ENCODE measurements around the gene SNAPC3. TPM values are rescaled to one million over a fixed set of nuclear protein-coding genes. Genes with fewer than 3 reads are reported as not detected.
A peak's percentile ranks its signal among the peaks of the same experiment; 100 is the strongest.
"Not testable (repeated sequence)": the region's sequence is repeated elsewhere in the genome, so short reads cannot be mapped to it uniquely, and the experiment has no call there.

Gene SNAPC3
- total RNA-seq, 2 donors from 2014 or later: 9.1 to 12.0 TPM

GRCh38 chr9:15400281-15400941 is 22.3 kb upstream of the SNAPC3 start:
- Mint-ChIP-seq H3K27ac (no peak overlapping the region), H3K4me3 (no peak overlapping the region), H3K27me3 (peaks cover 8% of the 10 kb centered on the region), H3K36me3 (ENCODE audit: low read depth) (peaks cover 5% of the 10 kb centered on the region), H3K4me1 (no peaks in the 10 kb centered on the region)
- ATAC-seq: no peak
- DNase-seq: no peak
- no peaks in the 10 kb centered on the region for H3K9me3 ChIP-seq (ENCODE audit: control insufficient read depth, low read length, poor library complexity, severe bottlenecking)

DNA sequence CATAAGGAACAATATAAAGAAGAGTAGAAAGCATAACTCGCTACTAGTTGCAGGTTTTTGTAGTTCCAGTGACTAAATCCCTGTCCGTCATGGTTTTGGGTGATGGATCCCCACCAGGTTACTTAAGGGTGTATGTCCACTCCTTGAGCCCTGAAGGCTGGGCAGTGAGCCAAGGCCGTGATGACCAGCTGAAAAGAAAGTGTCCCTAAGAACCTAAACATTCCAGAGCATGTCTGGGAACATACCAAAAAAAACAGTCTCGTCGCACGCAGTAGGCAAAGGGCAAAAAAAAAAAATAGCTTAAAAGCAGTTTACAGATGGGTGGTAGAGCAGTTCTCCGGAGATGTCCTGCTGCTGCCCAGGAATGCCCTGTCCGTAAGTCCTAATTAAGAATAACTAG is 21.4 kb upstream of the SNAPC3 start:
- DNase-seq (no peak), ATAC-seq (no peak)
- Mint-ChIP-seq H3K4me1 (no peaks in the 10 kb centered on the region), H3K36me3 (ENCODE audit: low read depth) (peaks cover 5% of the 10 kb centered on the region), H3K27me3 (peaks cover 8% of the 10 kb centered on the region), H3K4me3 (no peak overlapping the region), H3K27ac (no peak overlapping the region)
- H3K9me3 ChIP-seq (ENCODE audit: control insufficient read depth, low read length, poor library complexity, severe bottlenecking): no peaks in the 10 kb centered on the region

DNA sequence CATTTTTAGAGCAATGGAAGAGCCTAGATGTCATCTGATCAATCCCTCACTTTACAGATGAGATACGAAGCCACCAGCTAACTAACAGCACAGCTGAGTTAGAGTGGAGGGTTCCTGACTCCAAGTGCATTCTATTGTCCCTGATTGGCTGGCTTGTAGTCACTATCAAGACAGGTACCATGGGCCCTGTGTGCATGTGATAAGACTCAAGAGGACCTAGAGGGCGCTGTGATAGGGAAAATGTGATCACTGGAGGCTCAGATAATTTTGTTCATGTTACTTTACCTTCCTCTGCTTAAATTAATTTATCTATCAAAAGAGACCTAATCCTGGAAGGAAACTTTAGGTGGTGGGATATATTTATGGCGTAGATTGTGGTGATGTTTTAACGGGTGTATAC is 19.5 kb upstream of the SNAPC3 start:
- no peak overlapping the region for H3K27ac Mint-ChIP-seq
- H3K27me3 Mint-ChIP-seq: peaks cover 8% of the 10 kb centered on the region
- DNase-seq (no peak), ATAC-seq (peak; percentile 60)
- no peak overlapping the region for H3K4me3 Mint-ChIP-seq
- peaks cover 5% of the 10 kb centered on the region for H3K36me3 Mint-ChIP-seq (ENCODE audit: low read depth)
- H3K9me3 ChIP-seq (ENCODE audit: control insufficient read depth, low read length, poor library complexity, severe bottlenecking): no peaks in the 10 kb centered on the region
- peaks cover under 1% of the 10 kb centered on the region for H3K4me1 Mint-ChIP-seq

DNA sequence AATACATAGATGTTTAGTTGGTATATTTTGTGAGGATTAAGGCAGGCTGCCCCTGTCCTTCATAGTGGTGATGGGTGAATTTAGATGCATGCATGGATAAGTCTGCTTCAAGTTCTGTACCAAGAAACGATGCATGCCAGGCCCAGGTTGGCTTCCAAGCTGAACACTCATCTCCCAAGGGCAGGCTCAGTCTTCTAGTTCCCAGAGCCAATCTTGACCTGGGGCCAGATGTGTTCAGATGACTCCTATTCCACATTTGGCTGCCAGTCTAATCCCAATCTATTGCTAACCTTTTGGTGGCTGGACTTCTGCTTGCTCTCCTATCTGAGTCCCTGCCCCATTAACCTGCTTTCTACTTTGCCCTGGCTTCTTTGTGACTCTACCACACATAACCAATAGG is 18.5 kb upstream of the SNAPC3 start:
- ATAC-seq (no peak), DNase-seq (no peak)
- no peak overlapping the region for H3K4me3 Mint-ChIP-seq
- peaks cover 4% of the 10 kb centered on the region for H3K4me1 Mint-ChIP-seq
- peaks cover 8% of the 10 kb centered on the region for H3K27me3 Mint-ChIP-seq
- H3K27ac Mint-ChIP-seq: no peak overlapping the region
- peaks cover 5% of the 10 kb centered on the region for H3K36me3 Mint-ChIP-seq (ENCODE audit: low read depth)
- H3K9me3 ChIP-seq (ENCODE audit: control insufficient read depth, low read length, poor library complexity, severe bottlenecking): no peaks in the 10 kb centered on the region

DNA sequence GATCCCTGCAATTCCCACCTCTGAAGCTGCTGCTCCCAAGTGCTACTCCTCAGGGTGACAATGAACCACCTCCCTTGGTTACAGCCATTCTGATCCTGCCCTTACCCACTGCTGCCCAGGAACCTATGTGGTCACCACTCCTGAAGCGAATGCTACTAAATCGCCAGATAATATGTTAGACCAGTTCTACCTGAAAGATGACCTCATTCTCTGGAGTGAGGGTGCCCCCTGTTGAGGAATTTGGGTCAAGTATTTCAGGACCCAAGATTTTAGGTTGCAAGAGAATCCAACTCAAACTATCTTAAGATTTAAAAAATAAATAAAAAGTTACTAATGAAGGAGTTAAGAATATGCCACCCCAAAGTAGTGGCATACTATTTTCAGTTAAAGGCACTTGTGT is 5.8 kb upstream of the SNAPC3 start:
- H3K9me3 ChIP-seq (ENCODE audit: control insufficient read depth, low read length, poor library complexity, severe bottlenecking): no peaks in the 10 kb centered on the region
- H3K4me1 Mint-ChIP-seq: peaks cover 1% of the 10 kb centered on the region
- DNase-seq: peak in 1 of 3 donors; percentile 29
- H3K4me3 Mint-ChIP-seq: no peak overlapping the region
- ATAC-seq: peak; percentile 40
- H3K27ac Mint-ChIP-seq: no peak overlapping the region
- H3K36me3 Mint-ChIP-seq (ENCODE audit: low read depth): peaks cover 3% of the 10 kb centered on the region
- peaks cover 7% of the 10 kb centered on the region for H3K27me3 Mint-ChIP-seq

GRCh38 chr9:15417626-15418025 is 5.0 kb upstream of the SNAPC3 start:
- Mint-ChIP-seq H3K27me3 (peaks cover 7% of the 10 kb centered on the region), H3K4me1 (peaks cover 7% of the 10 kb centered on the region), H3K27ac (no peak overlapping the region), H3K4me3 (no peak overlapping the region), H3K36me3 (ENCODE audit: low read depth) (peaks cover 3% of the 10 kb centered on the region)
- no peaks in the 10 kb centered on the region for H3K9me3 ChIP-seq (ENCODE audit: control insufficient read depth, low read length, poor library complexity, severe bottlenecking)
- DNase-seq (no peak), ATAC-seq (no peak)

DNA sequence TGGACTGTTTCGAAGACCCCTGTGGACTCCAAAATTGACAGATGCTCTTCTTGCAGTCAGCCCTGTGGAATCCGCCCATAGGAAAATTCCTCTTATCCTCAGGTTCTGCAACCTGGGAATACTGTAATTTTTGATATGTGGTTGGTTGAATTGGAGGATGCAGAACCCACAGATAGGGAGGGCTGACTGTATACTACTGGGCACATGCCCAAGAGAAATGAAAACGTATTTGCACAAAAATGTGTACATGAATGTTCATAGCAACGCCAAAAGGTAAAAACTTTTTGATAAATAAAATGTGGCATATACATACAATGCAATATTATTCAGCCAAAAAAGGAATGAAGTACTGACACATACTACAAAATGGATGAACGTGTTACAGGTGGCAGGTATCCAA is 1.9 kb upstream of the SNAPC3 start:
- H3K9me3 ChIP-seq (ENCODE audit: control insufficient read depth, low read length, poor library complexity, severe bottlenecking): no peaks in the 10 kb centered on the region
- peaks cover 3% of the 10 kb centered on the region for H3K36me3 Mint-ChIP-seq (ENCODE audit: low read depth)
- no peak for DNase-seq
- H3K27ac Mint-ChIP-seq: no peak overlapping the region
- H3K4me3 Mint-ChIP-seq: no peak overlapping the region
- H3K4me1 Mint-ChIP-seq: peaks cover 21% of the 10 kb centered on the region
- ATAC-seq: no peak
- peaks cover 7% of the 10 kb centered on the region for H3K27me3 Mint-ChIP-seq

DNA sequence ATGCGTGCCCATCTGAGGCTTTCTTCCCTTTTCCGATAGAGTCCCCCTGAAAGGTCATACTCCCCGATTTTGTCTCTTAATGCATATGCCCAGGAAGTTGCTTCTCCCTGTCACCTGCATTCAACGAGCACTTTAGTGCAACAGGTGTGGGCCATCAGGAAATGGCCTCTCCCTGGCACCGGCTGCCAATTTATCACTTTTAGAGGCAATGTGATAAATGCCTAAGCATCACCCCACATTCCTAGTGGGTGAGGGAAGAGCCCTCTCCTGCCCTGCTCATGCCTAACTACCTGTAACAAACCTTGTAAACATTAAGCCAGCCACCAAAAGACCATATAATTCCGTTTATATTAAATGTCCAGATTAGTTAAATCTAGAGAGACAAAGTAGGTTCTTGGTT is 1.1 kb upstream of the SNAPC3 start:
- Mint-ChIP-seq H3K27ac (no peak overlapping the region), H3K4me1 (peaks cover 27% of the 10 kb centered on the region), H3K36me3 (ENCODE audit: low read depth) (peaks cover 6% of the 10 kb centered on the region), H3K4me3 (no peak overlapping the region), H3K27me3 (peaks cover 7% of the 10 kb centered on the region)
- DNase-seq (no peak), ATAC-seq (no peak)
- no peaks in the 10 kb centered on the region for H3K9me3 ChIP-seq (ENCODE audit: control insufficient read depth, low read length, poor library complexity, severe bottlenecking)

DNA sequence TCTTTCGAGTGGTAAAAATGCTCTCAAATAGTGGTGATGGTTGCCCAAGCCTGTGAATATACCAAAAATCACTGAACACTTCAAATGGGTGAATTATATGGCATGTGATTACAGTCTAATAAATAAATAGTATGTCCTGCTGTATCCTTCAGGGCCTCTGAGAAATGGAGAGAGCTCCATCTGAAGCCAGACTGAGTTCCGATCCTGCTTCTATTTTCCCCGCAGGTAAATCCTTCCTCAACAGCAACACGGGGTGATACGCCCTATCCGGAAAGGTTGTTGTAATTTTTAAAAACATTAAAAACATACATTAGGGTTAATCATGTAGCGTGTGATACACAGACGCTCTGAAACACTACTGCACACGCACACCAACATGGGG is 695 bp upstream of the SNAPC3 start:
- H3K36me3 Mint-ChIP-seq (ENCODE audit: low read depth): peaks cover 4% of the 10 kb centered on the region
- peaks cover 27% of the 10 kb centered on the region for H3K4me1 Mint-ChIP-seq
- DNase-seq: no peak
- no peaks in the 10 kb centered on the region for H3K9me3 ChIP-seq (ENCODE audit: control insufficient read depth, low read length, poor library complexity, severe bottlenecking)
- ATAC-seq: no peak
- peak overlapping the region; percentile 91 for H3K4me3 Mint-ChIP-seq
- peak overlapping the region; percentile 96 for H3K27ac Mint-ChIP-seq
- H3K27me3 Mint-ChIP-seq: peaks cover 7% of the 10 kb centered on the region

DNA sequence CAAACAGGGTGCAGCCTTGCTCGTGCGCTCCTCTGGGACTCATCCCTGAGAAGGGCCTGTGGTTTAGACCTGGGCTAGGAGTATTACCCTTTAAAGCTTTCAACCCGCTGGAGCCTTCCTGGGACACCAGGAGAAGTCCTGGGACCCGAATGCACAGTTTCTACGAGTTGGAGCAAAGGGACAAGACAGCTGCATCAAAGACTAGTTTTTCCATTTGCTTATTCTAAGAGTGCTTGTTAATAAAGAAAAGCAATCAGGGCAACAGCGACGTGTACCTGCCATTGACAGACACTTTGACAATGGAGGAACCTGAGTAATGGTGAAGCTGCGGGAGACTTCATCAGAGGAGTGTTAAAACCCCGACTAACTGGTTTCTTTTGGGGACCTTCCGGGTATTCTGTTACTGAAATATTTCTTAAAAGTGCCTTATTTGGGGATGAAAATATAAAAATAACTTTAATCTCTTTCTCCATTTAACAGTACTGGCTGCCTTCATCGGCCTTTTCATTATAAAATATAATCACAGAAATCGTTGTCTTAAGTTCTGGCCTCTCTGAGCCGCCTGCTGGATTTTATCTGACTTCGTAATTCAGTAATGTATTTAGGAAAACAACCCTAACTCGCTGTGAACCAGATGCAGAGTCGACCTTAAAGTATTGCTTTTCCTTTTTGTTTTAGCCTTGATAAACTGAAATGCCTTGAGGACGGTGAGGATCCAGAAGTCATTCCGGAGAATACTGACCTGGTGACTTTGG is 732 bp downstream of the SNAPC3 start:
- Mint-ChIP-seq H3K27me3 (peaks cover 5% of the 10 kb centered on the region), H3K36me3 (ENCODE audit: low read depth) (peaks cover 4% of the 10 kb centered on the region), H3K27ac (peak overlapping the region; percentile 96), H3K4me3 (peak overlapping the region; percentile 91), H3K4me1 (peaks cover 30% of the 10 kb centered on the region)
- no peaks in the 10 kb centered on the region for H3K9me3 ChIP-seq (ENCODE audit: control insufficient read depth, low read length, poor library complexity, severe bottlenecking)
- peak; percentile 1 for ATAC-seq
- DNase-seq: no peak

DNA sequence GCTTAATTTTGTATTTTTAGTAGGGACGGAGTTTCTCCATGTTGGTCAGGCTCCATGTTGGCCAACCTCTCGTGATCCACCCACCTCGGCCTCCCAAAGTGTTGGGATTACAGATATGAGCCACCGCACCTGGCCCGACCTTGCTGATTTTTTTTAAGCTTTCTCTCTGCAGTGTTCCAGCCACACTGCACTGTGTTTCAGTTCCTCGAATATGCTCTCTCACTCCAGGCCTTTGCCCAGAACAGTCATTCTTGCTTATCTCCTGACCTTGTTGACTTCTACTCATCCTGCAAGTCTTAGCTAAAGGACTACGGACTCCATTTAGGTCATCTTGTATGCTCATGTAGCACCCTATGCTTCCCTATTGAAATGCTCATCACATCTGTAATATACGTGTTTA is 3.3 kb downstream of the SNAPC3 start:
- Mint-ChIP-seq H3K4me3 (peak overlapping the region; percentile 33), H3K4me1 (peaks cover 47% of the 10 kb centered on the region), H3K36me3 (ENCODE audit: low read depth) (peaks cover 11% of the 10 kb centered on the region), H3K27me3 (no peaks in the 10 kb centered on the region), H3K27ac (no peak overlapping the region)
- H3K9me3 ChIP-seq (ENCODE audit: control insufficient read depth, low read length, poor library complexity, severe bottlenecking): no peaks in the 10 kb centered on the region
- DNase-seq: no peak
- ATAC-seq: no peak

DNA sequence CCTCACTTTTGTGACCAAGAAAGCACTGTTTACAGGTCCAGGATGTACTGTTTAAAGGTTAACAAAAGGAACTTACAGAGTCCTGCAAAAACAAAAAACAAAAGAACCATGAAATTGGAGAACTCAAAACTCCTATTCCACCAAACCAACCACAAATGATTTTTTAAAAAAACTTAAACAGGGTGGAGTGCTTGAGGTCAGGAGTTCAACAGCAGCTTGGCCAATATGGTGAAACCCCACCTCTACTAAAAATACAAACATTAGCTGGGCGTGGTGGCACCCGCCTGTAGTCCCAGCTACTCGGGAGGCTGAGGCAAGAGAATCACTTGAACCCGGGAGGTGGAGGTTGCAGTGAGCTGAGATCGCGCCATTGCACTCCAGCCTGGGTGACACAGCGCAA is 5.0 kb downstream of the SNAPC3 start:
- Mint-ChIP-seq H3K4me1 (peaks cover 46% of the 10 kb centered on the region), H3K27ac (peak overlapping the region; percentile 88), H3K36me3 (ENCODE audit: low read depth) (peaks cover 11% of the 10 kb centered on the region)

DNA sequence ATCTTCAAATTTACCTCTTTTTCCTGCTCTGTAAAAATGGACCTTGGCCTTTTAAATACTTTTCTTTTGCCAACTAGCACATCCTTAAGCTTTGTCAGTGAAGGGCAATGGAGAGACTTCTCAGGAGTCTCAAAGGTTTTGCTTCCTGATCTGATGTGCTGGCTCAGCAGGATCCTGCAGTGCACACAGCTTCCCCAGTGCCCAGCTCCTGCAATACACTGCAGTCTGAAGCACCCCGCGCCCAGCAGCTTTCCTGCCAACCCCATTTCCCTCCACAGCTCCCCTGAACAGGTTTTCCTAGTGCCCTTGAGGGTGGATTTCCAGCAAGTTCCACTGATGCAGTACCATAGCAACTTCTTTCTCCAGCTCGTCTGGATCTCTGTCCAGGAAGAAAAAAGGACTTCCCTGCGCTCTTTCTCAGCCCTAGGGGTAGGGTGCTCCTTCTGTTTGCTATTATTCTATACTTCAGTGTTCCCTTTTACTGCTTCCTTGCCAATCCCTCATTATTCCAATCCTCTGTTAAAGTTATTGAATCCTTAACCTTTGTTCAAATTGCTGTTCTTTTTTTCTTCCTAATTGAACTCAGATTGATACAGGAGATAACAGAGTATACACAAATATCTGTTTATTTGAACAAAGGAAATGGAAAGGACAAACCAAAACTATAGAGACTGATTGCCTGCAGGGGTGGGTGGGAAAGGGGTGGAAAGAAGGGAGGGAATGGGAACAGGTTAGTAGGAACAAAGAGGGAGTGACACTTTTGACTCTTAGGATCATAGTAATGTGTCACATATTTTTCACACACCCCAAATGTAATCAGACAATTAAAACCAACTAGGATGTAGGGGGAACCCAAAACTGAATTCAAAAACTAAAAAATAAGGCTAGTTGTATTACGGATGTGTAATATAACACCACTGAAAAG is 8.5 kb downstream of the SNAPC3 start:
- H3K4me3 Mint-ChIP-seq: peak overlapping the region; percentile 49
- H3K27ac Mint-ChIP-seq: peak overlapping the region; percentile 88
- ATAC-seq (no peak), DNase-seq (no peak)
- peaks cover 40% of the 10 kb centered on the region for H3K4me1 Mint-ChIP-seq
- no peaks in the 10 kb centered on the region for H3K27me3 Mint-ChIP-seq
- H3K36me3 Mint-ChIP-seq (ENCODE audit: low read depth): peaks cover 16% of the 10 kb centered on the region
- H3K9me3 ChIP-seq (ENCODE audit: control insufficient read depth, low read length, poor library complexity, severe bottlenecking): no peaks in the 10 kb centered on the region

More for the DNA sequence above, 5.0 kb downstream of the SNAPC3 start:
- not testable (repeated sequence) for H3K27me3 Mint-ChIP-seq; DNase-seq; ATAC-seq; H3K9me3 ChIP-seq (ENCODE audit: control insufficient read depth, low read length, poor library complexity, severe bottlenecking); H3K4me3 Mint-ChIP-seq

All from T-helper 17 cell (primary cell).